Measurements from ENCODE around the gene USP25.
A peak's percentile ranks its signal among the peaks of the same experiment; 100 is the strongest.

The USP25 gene

GRCh38 chr21:15706696-15707095 lies 23.1 kb upstream of the USP25 start:
- DNase-seq (ENCODE audit: low read depth in 1 of 2, low spot score in 1 of 2): no peak

GRCh38 chr21:15713412-15713811 lies 16.4 kb upstream of the USP25 start:
- no peak for DNase-seq (ENCODE audit: low read depth in 1 of 2, low spot score in 1 of 2)
- H3K27me3 ChIP-seq (ENCODE audit: insufficient read depth, poor library complexity, severe bottlenecking): no peaks in the 10 kb centered on the region
- TF ChIP-seq, protein P1, sequence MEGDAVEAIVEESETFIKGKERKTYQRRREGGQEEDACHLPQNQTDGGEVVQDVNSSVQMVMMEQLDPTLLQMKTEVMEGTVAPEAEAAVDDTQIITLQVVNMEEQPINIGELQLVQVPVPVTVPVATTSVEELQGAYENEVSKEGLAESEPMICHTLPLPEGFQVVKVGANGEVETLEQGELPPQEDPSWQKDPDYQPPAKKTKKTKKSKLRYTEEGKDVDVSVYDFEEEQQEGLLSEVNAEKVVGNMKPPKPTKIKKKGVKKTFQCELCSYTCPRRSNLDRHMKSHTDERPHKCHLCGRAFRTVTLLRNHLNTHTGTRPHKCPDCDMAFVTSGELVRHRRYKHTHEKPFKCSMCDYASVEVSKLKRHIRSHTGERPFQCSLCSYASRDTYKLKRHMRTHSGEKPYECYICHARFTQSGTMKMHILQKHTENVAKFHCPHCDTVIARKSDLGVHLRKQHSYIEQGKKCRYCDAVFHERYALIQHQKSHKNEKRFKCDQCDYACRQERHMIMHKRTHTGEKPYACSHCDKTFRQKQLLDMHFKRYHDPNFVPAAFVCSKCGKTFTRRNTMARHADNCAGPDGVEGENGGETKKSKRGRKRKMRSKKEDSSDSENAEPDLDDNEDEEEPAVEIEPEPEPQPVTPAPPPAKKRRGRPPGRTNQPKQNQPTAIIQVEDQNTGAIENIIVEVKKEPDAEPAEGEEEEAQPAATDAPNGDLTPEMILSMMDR (IDR thresholded peaks at IDR 0.05; ENCODE audit: insufficient read depth, low read length): no peak
- TF ChIP-seq POLR2AphosphoS5 (IDR thresholded peaks at IDR 0.05; ENCODE audit: low read depth): no peak
- TF ChIP-seq GABPA (IDR thresholded peaks at IDR 0.05; ENCODE audit: low read depth): no peak
- TF ChIP-seq, protein P2, sequence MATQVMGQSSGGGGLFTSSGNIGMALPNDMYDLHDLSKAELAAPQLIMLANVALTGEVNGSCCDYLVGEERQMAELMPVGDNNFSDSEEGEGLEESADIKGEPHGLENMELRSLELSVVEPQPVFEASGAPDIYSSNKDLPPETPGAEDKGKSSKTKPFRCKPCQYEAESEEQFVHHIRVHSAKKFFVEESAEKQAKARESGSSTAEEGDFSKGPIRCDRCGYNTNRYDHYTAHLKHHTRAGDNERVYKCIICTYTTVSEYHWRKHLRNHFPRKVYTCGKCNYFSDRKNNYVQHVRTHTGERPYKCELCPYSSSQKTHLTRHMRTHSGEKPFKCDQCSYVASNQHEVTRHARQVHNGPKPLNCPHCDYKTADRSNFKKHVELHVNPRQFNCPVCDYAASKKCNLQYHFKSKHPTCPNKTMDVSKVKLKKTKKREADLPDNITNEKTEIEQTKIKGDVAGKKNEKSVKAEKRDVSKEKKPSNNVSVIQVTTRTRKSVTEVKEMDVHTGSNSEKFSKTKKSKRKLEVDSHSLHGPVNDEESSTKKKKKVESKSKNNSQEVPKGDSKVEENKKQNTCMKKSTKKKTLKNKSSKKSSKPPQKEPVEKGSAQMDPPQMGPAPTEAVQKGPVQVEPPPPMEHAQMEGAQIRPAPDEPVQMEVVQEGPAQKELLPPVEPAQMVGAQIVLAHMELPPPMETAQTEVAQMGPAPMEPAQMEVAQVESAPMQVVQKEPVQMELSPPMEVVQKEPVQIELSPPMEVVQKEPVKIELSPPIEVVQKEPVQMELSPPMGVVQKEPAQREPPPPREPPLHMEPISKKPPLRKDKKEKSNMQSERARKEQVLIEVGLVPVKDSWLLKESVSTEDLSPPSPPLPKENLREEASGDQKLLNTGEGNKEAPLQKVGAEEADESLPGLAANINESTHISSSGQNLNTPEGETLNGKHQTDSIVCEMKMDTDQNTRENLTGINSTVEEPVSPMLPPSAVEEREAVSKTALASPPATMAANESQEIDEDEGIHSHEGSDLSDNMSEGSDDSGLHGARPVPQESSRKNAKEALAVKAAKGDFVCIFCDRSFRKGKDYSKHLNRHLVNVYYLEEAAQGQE (IDR thresholded peaks at IDR 0.05; ENCODE audit: insufficient replicate concordance, low read depth): no peak
- TF ChIP-seq SPI1 (IDR thresholded peaks at IDR 0.05; ENCODE audit: borderline replicate concordance, low read depth): no peak
- no peak overlapping the region for H3K27ac ChIP-seq (replicated peaks)
- no peak overlapping the region for H3K4me3 ChIP-seq (replicated peaks; ENCODE audit: insufficient read depth, low read length)

More at GRCh38 chr21:15706696-15707095, 23.1 kb upstream of the USP25 start:
- TF ChIP-seq SPI1 (IDR thresholded peaks at IDR 0.05; ENCODE audit: borderline replicate concordance, low read depth): no peak
- TF ChIP-seq, protein P1 (IDR thresholded peaks at IDR 0.05; ENCODE audit: insufficient read depth, low read length): no peak
- no peak overlapping the region for H3K4me3 ChIP-seq (replicated peaks; ENCODE audit: insufficient read depth, low read length)
- no peak overlapping the region for H3K27ac ChIP-seq (replicated peaks)
- no peaks in the 10 kb centered on the region for H3K27me3 ChIP-seq (ENCODE audit: insufficient read depth, poor library complexity, severe bottlenecking)

DNA sequence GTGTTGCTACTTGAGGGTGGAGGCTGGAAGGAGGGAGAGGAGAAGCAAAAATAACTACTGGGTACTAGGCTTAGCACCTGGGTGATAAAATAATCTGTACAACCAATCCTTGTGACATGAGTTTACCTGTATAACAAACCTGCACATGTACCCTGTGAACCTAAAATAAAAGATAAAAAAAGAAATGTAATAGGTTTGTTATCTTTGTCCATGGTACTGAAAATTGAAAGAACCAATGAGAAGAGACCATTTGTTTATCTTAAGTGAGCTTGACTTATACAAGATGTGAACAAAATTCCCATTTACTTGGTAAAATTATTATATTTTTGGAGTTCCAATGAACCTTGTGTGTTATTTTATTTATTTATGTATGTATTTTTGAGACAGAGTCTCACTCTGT lies 11.1 kb upstream of the USP25 start:
- H3K4me3 ChIP-seq (replicated peaks; ENCODE audit: insufficient read depth, low read length): no peak overlapping the region
- no peak for DNase-seq (ENCODE audit: low read depth in 1 of 2, low spot score in 1 of 2)
- no peak for TF ChIP-seq GABPA (IDR thresholded peaks at IDR 0.05; ENCODE audit: low read depth)
- TF ChIP-seq, protein P1 (IDR thresholded peaks at IDR 0.05; ENCODE audit: insufficient read depth, low read length): no peak
- TF ChIP-seq, protein P2 (IDR thresholded peaks at IDR 0.05; ENCODE audit: insufficient replicate concordance, low read depth): peak; percentile 78
- H3K27ac ChIP-seq (replicated peaks): no peak overlapping the region
- no peaks in the 10 kb centered on the region for H3K27me3 ChIP-seq (ENCODE audit: insufficient read depth, poor library complexity, severe bottlenecking)

DNA sequence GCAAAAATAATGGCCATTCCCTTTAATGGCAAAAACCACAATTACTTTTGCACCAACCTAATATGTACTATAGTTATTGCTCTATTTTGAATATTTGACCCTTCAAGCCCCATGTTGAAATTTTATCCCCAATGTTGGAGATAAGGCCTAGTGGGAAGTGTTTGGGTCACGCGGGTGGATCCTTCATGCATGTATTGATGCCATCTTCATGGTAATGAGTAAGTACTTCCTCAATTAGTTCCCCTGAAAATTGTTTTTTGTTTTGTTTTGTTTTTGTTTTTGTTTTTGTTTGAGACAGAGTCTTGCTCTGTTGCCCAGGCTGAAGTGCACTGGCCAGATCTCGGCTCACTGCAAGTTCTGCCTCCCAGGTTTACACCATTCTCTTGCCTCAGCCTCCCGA lies 9.8 kb upstream of the USP25 start:
- Histone ChIP-seq H3K27ac (replicated peaks) (no peak overlapping the region), H3K4me3 (replicated peaks; ENCODE audit: insufficient read depth, low read length) (no peak overlapping the region), H3K27me3 (ENCODE audit: insufficient read depth, poor library complexity, severe bottlenecking) (no peaks in the 10 kb centered on the region)
- no peak for DNase-seq (ENCODE audit: low read depth in 1 of 2, low spot score in 1 of 2)
- no peak for TF ChIP-seq POLR2AphosphoS5 (IDR thresholded peaks at IDR 0.05; ENCODE audit: low read depth)
- TF ChIP-seq, protein P2 (IDR thresholded peaks at IDR 0.05; ENCODE audit: insufficient replicate concordance, low read depth): no peak
- TF ChIP-seq GABPA (IDR thresholded peaks at IDR 0.05; ENCODE audit: low read depth): no peak
- TF ChIP-seq, protein P1 (IDR thresholded peaks at IDR 0.05; ENCODE audit: insufficient read depth, low read length): no peak
- no peak for TF ChIP-seq SPI1 (IDR thresholded peaks at IDR 0.05; ENCODE audit: borderline replicate concordance, low read depth)
